ENCODE results near the gene EFCC1.

Gene EFCC1

DNA sequence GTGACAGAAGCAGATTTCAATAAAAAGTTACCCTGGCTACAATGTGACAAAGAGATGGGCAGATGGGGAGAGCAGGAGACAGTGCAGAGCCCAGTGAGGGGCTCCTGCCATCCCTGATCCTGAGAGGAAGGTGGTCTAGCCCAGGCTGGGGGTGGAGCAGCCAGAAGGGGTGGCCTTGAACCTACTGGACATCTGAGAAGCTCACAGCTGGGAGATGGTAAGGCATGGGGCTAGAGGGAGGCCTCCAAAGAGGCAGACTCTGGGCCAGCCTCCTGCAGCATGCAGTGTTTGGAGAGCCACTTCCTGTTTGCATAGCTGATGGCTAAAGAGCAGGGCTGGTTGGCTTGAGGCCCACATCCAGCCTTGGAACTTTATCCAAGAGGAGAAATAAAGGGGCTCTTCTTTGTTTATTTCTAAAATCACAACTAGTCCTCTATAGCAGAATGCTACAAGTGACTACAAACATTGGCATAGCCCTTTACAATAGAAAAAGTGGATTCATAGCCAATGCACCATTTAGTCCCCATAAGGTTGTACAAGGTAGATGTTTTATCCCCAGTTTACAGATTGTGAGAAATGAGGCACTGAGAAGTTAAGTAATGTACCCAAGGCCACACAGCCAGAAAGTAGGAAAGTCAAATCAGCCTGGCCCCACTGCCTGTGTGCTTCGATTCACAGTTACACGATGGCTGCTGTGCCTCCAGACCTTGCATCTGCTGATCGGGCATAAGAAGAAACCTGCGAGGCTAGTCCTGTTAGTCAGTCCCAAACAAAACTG lies 4.6 kb downstream of the EFCC1 start:
- Histone ChIP-seq H3K79me2 (ENCODE audit: control insufficient read depth, low read length) (no peaks in the 10 kb centered on the region), H3F3A (ENCODE audit: control insufficient read depth, insufficient read depth) (no peaks in the 10 kb centered on the region), H4K20me1 (ENCODE audit: control insufficient read depth, insufficient read depth, low read depth, low read length) (no peaks in the 10 kb centered on the region), H3K4me3 (ENCODE audit: low read length) (no peak overlapping the region), H3K4me2 (ENCODE audit: low read length) (no peak overlapping the region), H3K9me2 (replicated peaks; ENCODE audit: control insufficient read depth, low read length) (no peaks in the 10 kb centered on the region), H3K4me1 (ENCODE audit: control insufficient read depth, low read length) (peaks cover 9% of the 10 kb centered on the region), H3K27ac (ENCODE audit: low read depth, low read length) (no peak overlapping the region), H3K9me3 (ENCODE audit: control insufficient read depth, insufficient read depth, low read length) (no peaks in the 10 kb centered on the region), H3K27me3 (ENCODE audit: control insufficient read depth, low read length) (peaks cover 20% of the 10 kb centered on the region), H3K36me3 (ENCODE audit: control insufficient read depth, low read length) (no peaks in the 10 kb centered on the region)
- no peak for TF ChIP-seq EZH2phosphoT487 (IDR thresholded peaks at IDR 0.05; ENCODE audit: borderline replicate concordance, low read length)
- TF ChIP-seq, protein P1, sequence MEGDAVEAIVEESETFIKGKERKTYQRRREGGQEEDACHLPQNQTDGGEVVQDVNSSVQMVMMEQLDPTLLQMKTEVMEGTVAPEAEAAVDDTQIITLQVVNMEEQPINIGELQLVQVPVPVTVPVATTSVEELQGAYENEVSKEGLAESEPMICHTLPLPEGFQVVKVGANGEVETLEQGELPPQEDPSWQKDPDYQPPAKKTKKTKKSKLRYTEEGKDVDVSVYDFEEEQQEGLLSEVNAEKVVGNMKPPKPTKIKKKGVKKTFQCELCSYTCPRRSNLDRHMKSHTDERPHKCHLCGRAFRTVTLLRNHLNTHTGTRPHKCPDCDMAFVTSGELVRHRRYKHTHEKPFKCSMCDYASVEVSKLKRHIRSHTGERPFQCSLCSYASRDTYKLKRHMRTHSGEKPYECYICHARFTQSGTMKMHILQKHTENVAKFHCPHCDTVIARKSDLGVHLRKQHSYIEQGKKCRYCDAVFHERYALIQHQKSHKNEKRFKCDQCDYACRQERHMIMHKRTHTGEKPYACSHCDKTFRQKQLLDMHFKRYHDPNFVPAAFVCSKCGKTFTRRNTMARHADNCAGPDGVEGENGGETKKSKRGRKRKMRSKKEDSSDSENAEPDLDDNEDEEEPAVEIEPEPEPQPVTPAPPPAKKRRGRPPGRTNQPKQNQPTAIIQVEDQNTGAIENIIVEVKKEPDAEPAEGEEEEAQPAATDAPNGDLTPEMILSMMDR (IDR thresholded peaks at IDR 0.05; ENCODE audit: low read depth, low read length, poor library complexity, severe bottlenecking): no peak

DNA sequence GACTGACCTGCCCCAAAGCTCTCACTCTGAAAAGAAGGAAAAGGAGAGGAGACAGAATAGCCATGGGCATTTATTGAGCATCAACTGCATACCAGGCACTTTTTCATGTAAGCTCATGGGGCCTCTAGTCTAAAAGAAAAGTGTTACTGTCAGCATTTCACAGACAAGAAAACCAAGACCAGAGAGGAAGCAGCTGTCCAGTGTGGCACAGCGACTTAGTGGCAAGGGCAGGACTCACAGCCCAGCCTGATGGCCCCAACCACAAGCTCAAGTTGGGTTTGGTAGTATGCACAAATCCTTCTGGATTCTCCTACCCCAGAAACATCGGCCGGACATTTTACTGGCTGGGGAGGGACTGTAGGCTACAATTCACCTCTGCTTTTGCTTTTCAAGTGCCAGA lies 5.8 kb downstream of the EFCC1 start:
- Histone ChIP-seq H3K27ac (ENCODE audit: low read depth, low read length) (no peak overlapping the region), H3K27me3 (ENCODE audit: control insufficient read depth, low read length) (peaks cover 15% of the 10 kb centered on the region), H3K4me1 (ENCODE audit: control insufficient read depth, low read length) (peaks cover 9% of the 10 kb centered on the region), H3F3A (ENCODE audit: control insufficient read depth, insufficient read depth) (no peaks in the 10 kb centered on the region), H4K20me1 (ENCODE audit: control insufficient read depth, insufficient read depth, low read depth, low read length) (no peaks in the 10 kb centered on the region), H3K79me2 (ENCODE audit: control insufficient read depth, low read length) (no peaks in the 10 kb centered on the region), H3K4me2 (ENCODE audit: low read length) (no peak overlapping the region), H3K9me2 (replicated peaks; ENCODE audit: control insufficient read depth, low read length) (no peaks in the 10 kb centered on the region), H3K36me3 (ENCODE audit: control insufficient read depth, low read length) (no peaks in the 10 kb centered on the region), H3K4me3 (ENCODE audit: low read length) (no peak overlapping the region), H3K9me3 (ENCODE audit: control insufficient read depth, insufficient read depth, low read length) (no peaks in the 10 kb centered on the region)
- no peak for TF ChIP-seq EZH2phosphoT487 (IDR thresholded peaks at IDR 0.05; ENCODE audit: borderline replicate concordance, low read length)
- TF ChIP-seq, protein P1 (IDR thresholded peaks at IDR 0.05; ENCODE audit: low read depth, low read length, poor library complexity, severe bottlenecking): no peak

GRCh38 chr3:129007792-129008191 lies 6.7 kb downstream of the EFCC1 start:
- H3K9me3 ChIP-seq (ENCODE audit: control insufficient read depth, insufficient read depth, low read length): no peaks in the 10 kb centered on the region
- no peak for TF ChIP-seq EZH2phosphoT487 (IDR thresholded peaks at IDR 0.05; ENCODE audit: borderline replicate concordance, low read length)
- H3K4me1 ChIP-seq (ENCODE audit: control insufficient read depth, low read length): peaks cover 9% of the 10 kb centered on the region
- H3K4me2 ChIP-seq (ENCODE audit: low read length): no peak overlapping the region
- no peaks in the 10 kb centered on the region for H3F3A ChIP-seq (ENCODE audit: control insufficient read depth, insufficient read depth)
- H3K4me3 ChIP-seq (ENCODE audit: low read length): no peak overlapping the region
- H4K20me1 ChIP-seq (ENCODE audit: control insufficient read depth, insufficient read depth, low read depth, low read length): no peaks in the 10 kb centered on the region
- no peaks in the 10 kb centered on the region for H3K79me2 ChIP-seq (ENCODE audit: control insufficient read depth, low read length)
- no peaks in the 10 kb centered on the region for H3K9me2 ChIP-seq (replicated peaks; ENCODE audit: control insufficient read depth, low read length)
- peaks cover 6% of the 10 kb centered on the region for H3K27me3 ChIP-seq (ENCODE audit: control insufficient read depth, low read length)
- H3K27ac ChIP-seq (ENCODE audit: low read depth, low read length): no peak overlapping the region
- no peaks in the 10 kb centered on the region for H3K36me3 ChIP-seq (ENCODE audit: control insufficient read depth, low read length)

GRCh38 chr3:129009266-129009665 lies 8.2 kb downstream of the EFCC1 start:
- no peak overlapping the region for H3K4me3 ChIP-seq (ENCODE audit: low read length)
- H3F3A ChIP-seq (ENCODE audit: control insufficient read depth, insufficient read depth): no peaks in the 10 kb centered on the region
- no peak overlapping the region for H3K27ac ChIP-seq (ENCODE audit: low read depth, low read length)
- H3K36me3 ChIP-seq (ENCODE audit: control insufficient read depth, low read length): no peaks in the 10 kb centered on the region
- no peaks in the 10 kb centered on the region for H4K20me1 ChIP-seq (ENCODE audit: control insufficient read depth, insufficient read depth, low read depth, low read length)
- H3K79me2 ChIP-seq (ENCODE audit: control insufficient read depth, low read length): no peaks in the 10 kb centered on the region
- no peaks in the 10 kb centered on the region for H3K9me2 ChIP-seq (replicated peaks; ENCODE audit: control insufficient read depth, low read length)
- TF ChIP-seq, protein P1 (IDR thresholded peaks at IDR 0.05; ENCODE audit: low read depth, low read length, poor library complexity, severe bottlenecking): no peak
- TF ChIP-seq EZH2phosphoT487 (IDR thresholded peaks at IDR 0.05; ENCODE audit: borderline replicate concordance, low read length): no peak
- H3K4me1 ChIP-seq (ENCODE audit: control insufficient read depth, low read length): peaks cover 9% of the 10 kb centered on the region
- no peaks in the 10 kb centered on the region for H3K9me3 ChIP-seq (ENCODE audit: control insufficient read depth, insufficient read depth, low read length)
- no peaks in the 10 kb centered on the region; the same call in 1 of the 2 replicates for H3K27me3 ChIP-seq (ENCODE audit: control insufficient read depth, low read length)
- H3K4me2 ChIP-seq (ENCODE audit: low read length): no peak overlapping the region
